ENCODE results near the gene KIF1A. TPM values are rescaled to one million over a fixed set of nuclear protein-coding genes. Genes with fewer than 3 reads are reported as not detected.
A peak's percentile ranks its signal among the peaks of the same experiment; 100 is the strongest.

KIF1A gene
- total and polyA plus RNA-seq, 5 donors from 2014 or later: not detected

- H3K4me3 Mint-ChIP-seq: peak overlapping the region in 3 of 4 donors; percentile 33 to 82 (median 35)
- ATAC-seq (ENCODE audit: low read depth in 2 of 2): peak in 1 of 2 donors; percentile 20
These were observed 799 bp upstream of the KIF1A start for GRCh38 chr2:240820607-240821428.

GRCh38 chr2:240819126-240819857, 727 bp downstream of the KIF1A start:
- H3K4me3 Mint-ChIP-seq: no peak overlapping the region
- no peak for DNase-seq
- H3K9me3 Mint-ChIP-seq: peaks cover 0 to 9% (median 0%) of the 10 kb centered on the region in 7 donors

More at GRCh38 chr2:240820607-240821428, 799 bp upstream of the KIF1A start:
- Mint-ChIP-seq H3K27me3 (peaks cover 51% of the 10 kb centered on the region), H3K27ac (no peak overlapping the region), H3K4me1 (peaks cover 5 to 12% (median 7%) of the 10 kb centered on the region in 4 donors), H3K36me3 (no peaks in the 10 kb centered on the region), H3K9me3 (peaks cover 0 to 9% (median 0%) of the 10 kb centered on the region in 7 donors)
- peaks cover 15% of the 10 kb centered on the region for H3K4me1 ChIP-seq (ENCODE audit: control insufficient read depth, insufficient read depth, low read length, poor library complexity, severe bottlenecking)
- H3K9me3 ChIP-seq (ENCODE audit: control insufficient read depth in 2 of 2, low read length in 2 of 2): peaks cover 0 to 5% of the 10 kb centered on the region in 2 experiments
- no peak overlapping the region for H3K4me3 ChIP-seq (ENCODE audit: low read depth, low read length)
- no peaks in the 10 kb centered on the region for H3K36me3 ChIP-seq (ENCODE audit: control insufficient read depth, insufficient read depth, low read length)
- no peak for DNase-seq
- H3K27me3 ChIP-seq (ENCODE audit: control insufficient read depth, insufficient read depth, low read length): peaks cover 30% of the 10 kb centered on the region
- no peak overlapping the region for H3K27ac ChIP-seq (ENCODE audit: insufficient read depth, low read length, poor library complexity, severe bottlenecking)

GRCh38 chr2:240818293-240819125, 1.5 kb downstream of the KIF1A start:
- ATAC-seq (ENCODE audit: low read depth in 2 of 2) (no peak), DNase-seq (no peak)
- Mint-ChIP-seq H3K9me3 (peaks cover 0 to 8% (median 0%) of the 10 kb centered on the region in 7 donors), H3K27ac (no peak overlapping the region), H3K27me3 (peaks cover 34% of the 10 kb centered on the region), H3K4me1 (peaks cover 5 to 12% (median 7%) of the 10 kb centered on the region in 4 donors), H3K4me3 (peak overlapping the region in 1 of 4 donors; percentile 65), H3K36me3 (no peaks in the 10 kb centered on the region)
- peaks cover 15% of the 10 kb centered on the region for H3K27me3 ChIP-seq (ENCODE audit: control insufficient read depth, insufficient read depth, low read length)
- no peaks in the 10 kb centered on the region for H3K36me3 ChIP-seq (ENCODE audit: control insufficient read depth, insufficient read depth, low read length)
- peaks cover 15% of the 10 kb centered on the region for H3K4me1 ChIP-seq (ENCODE audit: control insufficient read depth, insufficient read depth, low read length, poor library complexity, severe bottlenecking)
- H3K9me3 ChIP-seq (ENCODE audit: control insufficient read depth in 2 of 2, low read length in 2 of 2): peaks cover 0 to 3% of the 10 kb centered on the region in 2 experiments
- H3K27ac ChIP-seq (ENCODE audit: insufficient read depth, low read length, poor library complexity, severe bottlenecking): no peak overlapping the region
- H3K4me3 ChIP-seq (ENCODE audit: low read depth, low read length): no peak overlapping the region

More at GRCh38 chr2:240819126-240819857, 727 bp downstream of the KIF1A start:
- Histone ChIP-seq H3K27me3 (ENCODE audit: control insufficient read depth, insufficient read depth, low read length) (peaks cover 17% of the 10 kb centered on the region), H3K9me3 (ENCODE audit: control insufficient read depth in 2 of 2, low read length in 2 of 2) (peaks cover 0 to 5% of the 10 kb centered on the region in 2 experiments), H3K36me3 (ENCODE audit: control insufficient read depth, insufficient read depth, low read length) (no peaks in the 10 kb centered on the region), H3K27ac (ENCODE audit: insufficient read depth, low read length, poor library complexity, severe bottlenecking) (no peak overlapping the region), H3K4me3 (ENCODE audit: low read depth, low read length) (no peak overlapping the region), H3K4me1 (ENCODE audit: control insufficient read depth, insufficient read depth, low read length, poor library complexity, severe bottlenecking) (peaks cover 15% of the 10 kb centered on the region)
- Mint-ChIP-seq H3K27ac (no peak overlapping the region), H3K4me1 (peaks cover 5 to 12% (median 7%) of the 10 kb centered on the region in 4 donors), H3K36me3 (no peaks in the 10 kb centered on the region), H3K27me3 (peaks cover 41% of the 10 kb centered on the region)
- ATAC-seq (ENCODE audit: low read depth in 2 of 2): no peak

- Mint-ChIP-seq H3K4me3 (no peak overlapping the region), H3K4me1 (peaks cover 5 to 12% (median 7%) of the 10 kb centered on the region in 4 donors), H3K9me3 (peaks cover 0 to 8% (median 0%) of the 10 kb centered on the region in 7 donors), H3K36me3 (no peaks in the 10 kb centered on the region), H3K27me3 (peaks cover 25% of the 10 kb centered on the region), H3K27ac (no peak overlapping the region)
- no peak for DNase-seq
- H3K4me1 ChIP-seq (ENCODE audit: control insufficient read depth, insufficient read depth, low read length, poor library complexity, severe bottlenecking): peaks cover 15% of the 10 kb centered on the region
- no peak overlapping the region for H3K4me3 ChIP-seq (ENCODE audit: low read depth, low read length)
- ATAC-seq (ENCODE audit: low read depth in 2 of 2): no peak
- H3K9me3 ChIP-seq (ENCODE audit: control insufficient read depth in 2 of 2, low read length in 2 of 2): no peaks in the 10 kb centered on the region
- no peak overlapping the region for H3K27ac ChIP-seq (ENCODE audit: insufficient read depth, low read length, poor library complexity, severe bottlenecking)
- H3K27me3 ChIP-seq (ENCODE audit: control insufficient read depth, insufficient read depth, low read length): peaks cover 10% of the 10 kb centered on the region
- H3K36me3 ChIP-seq (ENCODE audit: control insufficient read depth, insufficient read depth, low read length): no peaks in the 10 kb centered on the region
These were observed 2.3 kb downstream of the KIF1A start for GRCh38 chr2:240817496-240818292.

- Histone ChIP-seq H3K27ac (ENCODE audit: insufficient read depth, low read length, poor library complexity, severe bottlenecking) (no peak overlapping the region), H3K9me3 (ENCODE audit: control insufficient read depth in 2 of 2, low read length in 2 of 2) (no peaks in the 10 kb centered on the region), H3K4me1 (ENCODE audit: control insufficient read depth, insufficient read depth, low read length, poor library complexity, severe bottlenecking) (peaks cover 15% of the 10 kb centered on the region), H3K36me3 (ENCODE audit: control insufficient read depth, insufficient read depth, low read length) (no peaks in the 10 kb centered on the region), H3K27me3 (ENCODE audit: control insufficient read depth, insufficient read depth, low read length) (peaks cover 2% of the 10 kb centered on the region), H3K4me3 (ENCODE audit: low read depth, low read length) (no peak overlapping the region)
- peaks cover 0 to 8% (median 0%) of the 10 kb centered on the region in 7 donors for H3K9me3 Mint-ChIP-seq
- DNase-seq: no peak
- peaks cover 17% of the 10 kb centered on the region for H3K27me3 Mint-ChIP-seq
- no peak overlapping the region for H3K27ac Mint-ChIP-seq
- ATAC-seq (ENCODE audit: low read depth in 2 of 2): no peak
- H3K4me1 Mint-ChIP-seq: peaks cover under 1 to 9% (median 5%) of the 10 kb centered on the region in 4 donors
- no peak overlapping the region for H3K4me3 Mint-ChIP-seq
- H3K36me3 Mint-ChIP-seq: no peaks in the 10 kb centered on the region
These were observed 3.2 kb downstream of the KIF1A start for GRCh38 chr2:240816584-240817495.

GRCh38 chr2:240815761-240816583, 4.0 kb downstream of the KIF1A start:
- DNase-seq: no peak
- peaks cover 8% of the 10 kb centered on the region for H3K27me3 Mint-ChIP-seq
- H3K4me1 Mint-ChIP-seq: peaks cover 0 to 4% (median 0%) of the 10 kb centered on the region in 4 donors
- H3K36me3 Mint-ChIP-seq: no peaks in the 10 kb centered on the region
- H3K9me3 Mint-ChIP-seq: peaks cover 0 to 15% (median 0%) of the 10 kb centered on the region in 7 donors
- no peak for ATAC-seq (ENCODE audit: low read depth in 2 of 2)
- Histone ChIP-seq H3K4me3 (ENCODE audit: low read depth, low read length) (no peak overlapping the region), H3K4me1 (ENCODE audit: control insufficient read depth, insufficient read depth, low read length, poor library complexity, severe bottlenecking) (peaks cover 11% of the 10 kb centered on the region), H3K27ac (ENCODE audit: insufficient read depth, low read length, poor library complexity, severe bottlenecking) (no peak overlapping the region), H3K9me3 (ENCODE audit: control insufficient read depth in 2 of 2, low read length in 2 of 2) (no peaks in the 10 kb centered on the region), H3K36me3 (ENCODE audit: control insufficient read depth, insufficient read depth, low read length) (no peaks in the 10 kb centered on the region), H3K27me3 (ENCODE audit: control insufficient read depth, insufficient read depth, low read length) (no peaks in the 10 kb centered on the region)
- H3K4me3 Mint-ChIP-seq: peak overlapping the region in 1 of 4 donors; percentile 1
- no peak overlapping the region for H3K27ac Mint-ChIP-seq

Measured in CD4-positive, CD25-positive, alpha-beta regulatory T cell (primary cell).